ENCODE results near the gene RARRES2.
A peak's percentile ranks its signal among the peaks of the same experiment; 100 is the strongest.

Gene RARRES2

GRCh38 chr7:150380463-150380862 is 39.0 kb upstream of the RARRES2 start:
- peak overlapping the region; percentile 86 for H3K4me3 ChIP-seq (ENCODE audit: low read depth, low read length)
- TF ChIP-seq CTCF (IDR thresholded peaks at IDR 0.05; ENCODE audit: low read depth, low read length): no peak

- TF ChIP-seq CTCF (IDR thresholded peaks at IDR 0.05; ENCODE audit: low read depth, low read length): no peak
These were observed 38.3 kb upstream of the RARRES2 start for GRCh38 chr7:150379441-150380379.

GRCh38 chr7:150378853-150379440 is 37.5 kb upstream of the RARRES2 start, which contains the start of gene ZNF775:
Gene ZNF775, plus strand, starts transcription at chr7:150379330. Its CDS starts 9,141 bp downstream, at chr7:150388471.
- peak within 1 kb of the TSS; percentile 86 for H3K4me3 ChIP-seq (ENCODE audit: low read depth, low read length)
- TF ChIP-seq CTCF (IDR thresholded peaks at IDR 0.05; ENCODE audit: low read depth, low read length): no peak

More at GRCh38 chr7:150379441-150380379, 38.3 kb upstream of the RARRES2 start:
- H3K4me3 ChIP-seq (ENCODE audit: low read depth, low read length): peak overlapping the region; percentile 86

- no peak for TF ChIP-seq CTCF (IDR thresholded peaks at IDR 0.05; ENCODE audit: low read depth, low read length)
- H3K4me3 ChIP-seq (ENCODE audit: low read depth, low read length): peak overlapping the region; percentile 86
These were observed 36.9 kb upstream of the RARRES2 start for GRCh38 chr7:150378115-150378852.

- TF ChIP-seq CTCF (IDR thresholded peaks at IDR 0.05; ENCODE audit: low read depth, low read length): no peak
- no peak overlapping the region for H3K4me3 ChIP-seq (ENCODE audit: low read depth, low read length)
These were observed 36.2 kb upstream of the RARRES2 start for GRCh38 chr7:150377635-150378034.

GRCh38 chr7:150377196-150377595 is 35.8 kb upstream of the RARRES2 start:
- TF ChIP-seq CTCF (IDR thresholded peaks at IDR 0.05; ENCODE audit: low read depth, low read length): no peak
- no peak overlapping the region for H3K4me3 ChIP-seq (ENCODE audit: low read depth, low read length)

All from WI38 (cell line).